ENCODE data around the gene PLEKHG3. TPM values are rescaled to one million over a fixed set of nuclear protein-coding genes. Genes with fewer than 3 reads are reported as not detected.

Gene PLEKHG3
- total RNA-seq, 1 donor from 2014 or later = 35.6 TPM

DNA sequence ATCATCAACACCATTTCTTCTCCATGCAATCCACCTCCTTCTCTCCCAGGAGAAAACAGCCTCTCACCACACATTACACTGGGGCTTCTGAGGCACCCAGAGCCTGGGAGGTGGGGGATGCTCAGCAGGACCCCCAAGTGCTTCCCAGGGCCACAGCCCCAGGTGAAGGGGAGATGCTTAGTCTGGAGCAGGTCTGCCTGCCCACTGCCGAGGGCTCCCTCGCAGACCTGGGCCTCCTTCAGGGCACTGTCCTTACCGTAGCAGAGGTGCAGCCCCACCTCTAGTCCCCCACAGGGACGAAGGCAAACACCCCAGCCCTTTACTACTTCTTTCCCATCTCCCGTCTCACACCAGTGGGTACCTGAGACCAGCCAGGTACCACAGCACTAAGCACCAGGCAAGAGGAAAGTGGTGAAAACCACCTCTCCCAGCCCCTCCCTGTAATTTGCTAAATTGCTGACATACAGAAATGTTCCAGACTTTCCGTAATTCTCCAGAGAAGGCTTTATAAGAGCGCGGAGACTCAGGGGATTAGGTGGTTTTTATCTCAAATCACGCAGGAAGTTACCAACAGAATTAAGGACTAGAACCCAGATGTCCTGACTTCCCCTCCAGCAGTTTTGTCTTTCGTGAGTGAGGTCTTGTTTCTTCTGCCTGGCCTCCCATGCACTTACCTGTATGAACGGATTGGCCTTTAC, 59.0 kb downstream of the PLEKHG3 start:
- no peak for DNase-seq (ENCODE audit: low spot score)

DNA sequence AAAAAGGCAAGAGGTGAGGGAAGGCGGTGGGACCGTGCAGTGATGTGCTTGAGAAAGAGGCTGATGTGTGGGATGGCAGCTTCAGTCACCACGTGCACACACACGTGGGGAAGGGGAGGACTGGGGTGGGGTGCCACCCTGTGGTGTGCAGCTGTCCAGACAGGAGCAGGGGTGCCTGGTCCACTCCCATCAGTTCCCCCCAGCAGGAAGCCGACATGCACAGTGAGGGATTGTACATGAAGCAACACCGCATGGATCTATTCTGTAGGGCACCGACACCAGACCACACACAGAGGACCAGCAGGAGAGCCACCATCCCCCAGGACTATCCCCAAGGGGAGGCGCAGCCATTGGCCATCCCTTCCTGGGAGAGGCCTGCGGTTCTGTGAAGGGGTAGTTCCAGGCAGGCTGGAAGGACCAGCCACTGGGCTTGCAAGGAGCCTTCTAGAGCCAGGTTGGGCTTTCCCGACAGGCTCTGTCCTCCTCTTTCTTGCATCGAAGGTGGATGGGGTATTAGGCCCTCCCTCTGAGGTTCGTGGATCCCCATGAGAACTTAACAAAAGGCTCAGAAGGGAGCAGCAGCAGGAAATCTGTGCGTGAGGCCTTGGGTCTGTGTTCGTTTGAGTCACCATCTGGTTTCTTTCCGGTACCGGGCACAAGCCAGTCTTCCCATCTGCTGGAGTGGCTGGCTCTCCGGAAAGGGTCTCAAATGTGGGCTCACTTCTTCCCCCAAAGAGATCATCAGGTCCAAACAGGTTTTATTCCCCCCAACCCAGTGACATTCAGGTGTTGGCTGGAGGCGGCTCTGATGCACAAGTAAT, 59.8 kb downstream of the PLEKHG3 start:
- no peak for DNase-seq (ENCODE audit: low spot score)

DNA sequence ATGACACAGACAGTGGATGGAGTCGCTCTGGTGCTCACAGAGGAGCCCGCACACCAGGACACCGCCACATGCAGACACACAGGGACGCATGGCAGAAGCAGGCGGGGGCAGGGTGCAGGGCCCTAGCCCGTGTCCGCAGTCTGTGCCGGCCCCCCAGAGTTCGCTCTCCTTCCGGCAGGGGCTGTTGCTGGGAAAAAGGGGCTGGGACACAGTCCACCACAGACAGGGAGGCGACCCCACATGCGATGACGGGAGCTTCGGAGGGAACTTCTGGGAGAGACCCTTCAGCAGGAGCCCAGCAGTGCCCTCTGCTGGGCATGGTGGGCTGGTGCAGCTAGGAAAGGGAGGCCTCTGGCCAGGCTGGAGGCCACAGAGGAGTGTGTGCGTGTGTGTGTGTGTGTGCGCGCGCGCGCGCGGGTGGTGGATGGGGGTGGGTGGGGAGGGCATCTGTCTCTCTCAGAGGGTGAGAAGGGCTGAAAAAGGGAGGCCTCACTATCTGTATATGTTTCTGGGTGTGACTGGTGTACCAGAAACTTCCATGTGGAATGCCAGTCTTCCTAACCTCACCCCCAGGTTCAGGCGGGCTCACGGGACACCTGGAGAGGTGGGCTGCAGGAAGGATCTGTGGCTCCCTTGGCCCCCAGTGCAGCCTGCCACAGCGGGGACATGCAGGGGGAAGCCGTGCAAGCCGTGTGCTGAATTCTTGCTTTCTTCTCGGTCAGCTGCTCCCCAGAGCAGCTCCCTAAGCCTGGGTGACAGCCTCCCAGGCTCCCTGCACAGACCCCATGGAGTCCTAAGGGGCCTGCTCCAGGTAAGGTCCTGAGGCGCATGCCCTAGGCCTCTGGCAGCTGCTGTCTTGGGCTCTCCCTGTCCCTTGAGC, 60.7 kb downstream of the PLEKHG3 start:
- DNase-seq (ENCODE audit: low spot score) = peak; percentile 93

DNA sequence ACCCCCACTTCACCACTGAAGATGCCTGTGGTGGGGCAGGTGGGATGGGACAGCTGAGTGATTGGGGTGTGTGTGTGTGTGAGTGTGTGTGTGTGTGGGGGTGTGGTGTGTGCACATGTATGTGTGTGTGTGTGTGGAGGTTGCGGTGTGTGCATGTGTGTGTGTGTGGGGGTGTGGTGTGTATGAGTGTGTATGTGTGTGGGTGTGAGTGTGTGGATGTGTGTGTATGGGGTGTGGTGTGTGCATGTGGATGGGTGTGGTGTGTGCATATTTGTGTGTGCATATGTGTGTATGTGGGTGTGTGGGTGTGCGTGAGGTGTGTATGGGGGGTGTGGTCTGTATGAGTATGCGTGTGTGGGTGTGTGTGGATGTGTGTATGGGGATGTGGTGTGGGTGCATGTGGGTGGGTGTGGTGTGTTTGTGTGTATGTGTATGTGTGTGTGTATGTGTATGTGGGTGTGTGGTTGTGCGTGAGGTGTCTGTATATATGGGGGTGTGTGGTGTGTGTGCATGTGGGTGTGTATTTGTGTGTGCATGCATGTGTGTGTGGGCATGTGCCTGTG, 61.6 kb downstream of the PLEKHG3 start:
- no peak for DNase-seq (ENCODE audit: low spot score)

DNA sequence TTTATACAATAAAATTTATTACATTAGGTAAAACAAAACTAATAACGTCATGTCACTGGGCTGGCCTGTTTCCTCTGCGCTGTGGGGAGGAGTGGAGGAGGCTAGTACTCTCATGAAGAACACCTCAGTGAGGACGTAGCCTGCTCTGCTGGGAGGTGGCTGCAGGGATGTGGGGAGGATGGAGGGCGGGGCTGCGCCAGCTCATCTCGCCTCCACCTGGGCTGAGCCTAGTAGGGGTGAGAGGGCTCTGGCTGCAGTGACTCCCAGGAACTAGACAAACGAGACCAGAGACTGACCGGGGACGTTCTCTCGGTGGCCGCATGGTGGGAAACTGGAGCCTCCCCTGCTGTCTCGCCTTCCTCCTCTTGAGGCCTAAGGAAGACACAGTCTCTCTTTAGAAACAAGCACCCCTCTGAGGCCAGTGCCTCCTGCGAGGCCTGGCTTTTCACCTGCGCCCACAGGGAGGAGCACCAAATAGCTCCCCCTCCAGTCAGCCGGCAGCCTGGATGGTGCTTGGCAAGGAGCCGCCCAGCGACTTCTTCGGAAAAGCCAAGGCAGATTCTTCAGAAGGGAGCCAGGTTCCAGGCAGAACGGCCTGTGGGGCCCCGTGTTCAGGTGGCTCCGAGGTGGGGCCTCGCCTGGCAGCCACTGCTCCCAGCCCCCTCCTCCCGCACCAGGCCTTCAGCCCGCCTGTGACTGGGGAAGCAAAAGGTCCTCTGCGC, 62.4 kb downstream of the PLEKHG3 start:
- no peak for DNase-seq (ENCODE audit: low spot score)

DNA sequence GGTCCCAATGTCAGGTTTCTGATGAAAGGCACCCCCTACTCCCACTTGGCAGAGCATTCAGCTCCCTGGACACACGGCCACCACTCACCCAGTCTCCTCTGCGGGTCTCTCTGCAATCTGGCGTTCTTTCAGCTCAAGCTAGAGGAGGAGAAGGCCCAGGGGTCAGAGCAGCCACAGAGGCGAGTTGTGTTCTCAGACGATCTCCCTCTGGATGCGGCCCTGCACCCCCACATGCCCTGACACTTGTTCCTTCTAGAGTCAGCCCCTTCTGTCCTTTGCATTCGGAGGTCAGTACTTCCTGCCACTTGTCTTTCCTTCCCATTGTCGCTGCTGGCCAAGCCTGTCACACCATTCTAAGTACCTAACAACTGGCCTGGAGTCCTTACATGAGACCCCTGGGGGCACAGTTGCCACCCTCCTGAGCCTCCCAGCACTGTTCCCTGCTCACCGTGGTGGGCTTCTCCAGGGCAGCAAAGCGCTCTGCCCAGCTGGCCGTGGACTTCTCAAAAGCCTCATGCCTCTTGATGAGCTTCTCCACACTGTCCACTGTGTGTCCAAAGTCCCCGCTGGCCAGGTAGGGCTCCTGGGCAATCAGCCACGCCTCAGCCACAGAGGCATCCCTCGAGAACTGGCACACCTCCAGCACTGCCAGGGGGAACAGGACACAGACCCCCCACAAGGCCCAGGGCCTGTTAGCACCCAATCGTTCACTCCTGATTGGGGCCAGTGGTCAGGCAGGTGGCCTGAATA, 63.2 kb downstream of the PLEKHG3 start:
- no peak for DNase-seq (ENCODE audit: low spot score)

DNA sequence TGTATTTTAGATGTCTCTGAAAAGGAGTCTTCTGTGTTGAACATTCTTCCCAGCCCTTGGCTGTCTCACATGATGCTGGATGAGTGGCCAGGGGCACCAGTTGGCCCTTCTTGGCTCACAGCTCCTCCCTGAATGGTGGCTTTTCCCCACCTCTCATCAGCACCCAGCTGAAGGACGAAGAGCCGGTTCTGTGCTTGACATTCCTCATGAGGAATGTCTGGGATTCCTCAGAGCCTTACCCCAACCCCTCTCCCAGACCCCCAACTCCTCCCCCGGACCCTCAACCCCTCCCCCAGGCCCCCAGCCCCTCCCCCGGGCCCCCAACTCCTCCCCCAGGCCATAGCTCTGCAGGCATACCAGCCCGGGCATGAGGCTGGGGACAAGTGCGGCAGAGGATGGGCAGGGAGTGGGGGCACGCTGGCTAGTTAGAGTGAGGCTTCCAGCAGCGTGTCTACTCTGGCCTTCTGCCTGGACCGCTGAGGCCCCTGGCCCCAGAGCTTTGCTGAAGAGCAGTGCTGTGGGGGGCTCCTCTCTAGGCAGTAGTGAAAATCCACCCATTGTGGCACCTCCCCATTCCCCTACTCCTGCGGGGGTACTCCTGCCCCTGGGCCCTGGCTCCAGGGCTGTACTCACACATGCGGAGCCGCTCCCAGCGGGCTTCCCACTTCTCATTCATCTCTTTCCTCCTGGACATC, 64.3 kb downstream of the PLEKHG3 start:
- DNase-seq (ENCODE audit: low spot score) = no peak

DNA sequence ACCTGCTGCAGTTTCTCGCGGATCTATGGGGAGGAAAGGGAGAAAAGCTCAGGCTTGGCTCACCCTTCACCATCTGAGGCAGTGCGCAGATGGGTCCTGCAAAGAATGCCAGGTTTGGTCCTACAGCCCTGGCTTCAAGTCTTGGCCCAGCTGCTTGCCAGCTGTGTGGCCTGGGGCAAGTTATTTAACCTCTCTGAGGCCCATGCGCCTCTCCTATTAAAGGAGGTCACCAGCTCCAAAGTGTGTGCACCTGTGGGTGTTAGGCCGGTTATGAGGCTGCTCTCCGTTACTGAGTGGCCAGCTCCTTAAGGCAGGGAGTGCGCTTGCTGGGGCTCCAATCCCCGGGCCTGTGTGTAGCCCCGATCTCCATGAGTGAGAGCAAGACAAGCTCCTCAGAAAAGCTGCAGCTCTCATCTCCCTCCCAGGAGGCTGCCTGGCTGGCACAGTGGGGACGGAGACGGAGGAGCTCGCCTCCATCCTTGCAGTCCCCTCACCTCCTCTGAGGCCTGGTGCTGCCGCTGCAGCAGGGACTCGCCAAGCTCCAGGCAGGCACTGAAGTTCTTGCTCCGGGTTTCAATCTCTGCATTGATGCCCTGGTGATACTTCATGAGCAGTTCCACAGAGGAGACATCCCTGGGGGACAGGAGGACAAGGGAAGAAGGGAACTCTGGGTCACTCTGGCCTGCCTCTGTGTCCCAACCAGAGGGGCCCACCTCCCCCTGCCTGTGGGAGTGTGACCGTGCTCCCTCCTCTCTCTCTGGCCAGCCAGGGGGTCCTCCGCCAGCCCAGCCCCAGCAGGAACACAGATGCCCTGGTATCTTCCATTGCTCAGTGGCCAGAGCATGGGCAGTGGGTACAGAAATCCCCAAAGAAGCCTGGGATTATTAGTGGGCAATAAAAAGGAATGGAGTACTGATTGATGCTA, 65.1 kb downstream of the PLEKHG3 start:
- no peak for DNase-seq (ENCODE audit: low spot score)

DNA sequence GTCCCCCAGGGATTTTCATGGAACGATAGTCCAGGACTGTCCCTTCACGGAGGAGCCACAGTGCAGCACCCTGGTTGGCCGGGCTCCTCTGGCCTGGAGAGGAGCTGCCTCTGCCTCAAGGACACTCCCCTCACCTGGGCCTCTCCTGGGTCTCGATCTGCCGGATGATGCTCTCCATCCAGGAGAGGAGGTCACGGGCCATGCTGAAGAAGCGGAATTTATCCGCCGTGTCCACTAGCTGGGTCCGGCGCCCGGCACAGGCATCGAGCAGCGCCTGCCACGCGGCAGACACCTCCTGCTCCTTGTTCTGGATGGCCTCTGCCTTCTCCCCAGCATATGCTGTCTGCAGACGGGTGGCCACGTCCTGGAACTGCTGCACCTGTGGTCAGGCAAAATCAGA, 66.5 kb downstream of the PLEKHG3 start:
- no peak for DNase-seq (ENCODE audit: low spot score)

DNA sequence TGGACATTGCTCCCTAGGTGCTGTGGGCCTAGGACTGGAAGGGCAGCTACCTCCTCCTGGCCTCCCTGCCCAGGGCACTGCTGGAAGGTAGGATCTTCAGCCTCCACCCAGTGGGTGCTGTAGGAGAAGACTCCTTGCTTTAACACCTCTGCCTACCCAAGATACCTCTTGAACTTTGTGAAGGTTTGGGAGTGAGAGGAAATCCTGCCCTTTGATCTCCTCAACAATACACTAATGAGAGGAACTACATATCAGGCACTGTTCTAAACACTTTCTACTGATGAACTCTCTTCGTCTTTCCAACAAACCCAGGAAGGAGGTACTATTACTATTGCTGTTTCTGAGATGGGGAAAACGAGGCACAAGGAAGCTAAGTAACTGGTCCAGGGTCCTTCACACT, 66.9 kb downstream of the PLEKHG3 start:
- no peak for DNase-seq (ENCODE audit: low spot score)

DNA sequence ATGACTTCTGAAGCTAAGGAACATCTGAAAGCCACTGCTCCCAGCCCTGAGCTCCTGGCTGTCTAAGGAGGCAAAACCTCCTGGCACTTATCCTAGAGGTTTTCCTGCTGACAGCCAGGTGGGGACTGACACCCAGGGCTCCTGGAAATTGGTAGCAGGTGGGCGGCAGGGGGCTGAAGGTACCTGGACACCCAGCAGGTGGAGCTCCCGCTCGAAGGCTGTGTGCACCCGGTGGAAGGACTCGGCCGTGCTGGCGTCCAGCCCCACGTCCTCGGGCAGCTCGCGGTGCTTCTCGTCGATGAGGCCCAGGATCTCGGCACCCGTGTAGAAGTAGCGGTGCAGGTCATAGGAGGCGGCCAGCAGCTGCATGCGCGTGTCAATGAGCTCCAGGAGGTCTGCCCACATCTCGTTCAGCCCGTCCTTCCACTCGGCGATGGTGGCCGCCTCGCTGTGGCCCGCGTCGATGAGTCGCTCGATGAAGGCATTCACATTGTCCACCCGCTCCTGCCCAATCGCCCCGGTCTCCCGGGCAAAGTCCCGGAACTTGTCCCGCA, 68.2 kb downstream of the PLEKHG3 start:
- no peak for DNase-seq (ENCODE audit: low spot score)

DNA sequence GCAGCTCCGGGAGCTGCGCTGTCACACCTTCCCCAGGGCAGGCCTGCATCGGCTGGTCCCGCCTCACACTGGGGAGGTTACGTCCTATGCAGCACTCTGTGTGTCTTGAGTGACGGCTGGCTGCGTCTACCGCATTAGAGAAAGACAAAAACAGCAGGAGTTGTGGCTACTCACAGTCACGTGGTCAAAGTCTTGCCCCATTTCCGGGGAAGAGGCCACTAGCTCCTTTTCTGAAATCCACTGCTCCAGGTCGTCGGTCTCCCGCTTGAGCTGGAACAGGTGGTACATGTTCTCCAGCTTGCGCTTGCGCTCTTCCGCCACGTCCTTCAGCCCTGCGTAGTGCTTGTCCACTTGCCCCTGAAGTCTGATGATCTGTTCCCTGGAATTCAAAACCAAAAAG, 68.8 kb downstream of the PLEKHG3 start:
- DNase-seq (ENCODE audit: low spot score) = no peak

DNA sequence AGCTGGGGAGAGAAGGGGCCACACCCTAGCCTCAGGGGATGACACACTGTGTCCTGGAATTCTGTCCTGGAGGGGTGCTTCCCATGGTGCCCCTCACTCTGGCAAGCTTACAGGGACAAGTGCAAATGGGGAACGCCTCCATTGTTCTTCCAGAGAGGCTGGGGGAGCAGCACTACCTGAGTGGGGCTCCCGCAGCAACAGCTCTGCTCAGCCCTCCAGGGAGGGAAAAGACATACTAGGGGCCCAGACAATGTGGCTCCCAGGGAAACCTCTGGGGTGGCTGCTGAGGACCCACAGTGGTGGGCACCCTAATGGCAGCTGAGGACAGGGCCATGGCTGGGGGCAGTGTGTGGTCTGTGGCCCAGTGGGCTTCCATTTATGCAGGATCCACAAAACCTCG, 69.4 kb downstream of the PLEKHG3 start:
- no peak for DNase-seq (ENCODE audit: low spot score)

DNA sequence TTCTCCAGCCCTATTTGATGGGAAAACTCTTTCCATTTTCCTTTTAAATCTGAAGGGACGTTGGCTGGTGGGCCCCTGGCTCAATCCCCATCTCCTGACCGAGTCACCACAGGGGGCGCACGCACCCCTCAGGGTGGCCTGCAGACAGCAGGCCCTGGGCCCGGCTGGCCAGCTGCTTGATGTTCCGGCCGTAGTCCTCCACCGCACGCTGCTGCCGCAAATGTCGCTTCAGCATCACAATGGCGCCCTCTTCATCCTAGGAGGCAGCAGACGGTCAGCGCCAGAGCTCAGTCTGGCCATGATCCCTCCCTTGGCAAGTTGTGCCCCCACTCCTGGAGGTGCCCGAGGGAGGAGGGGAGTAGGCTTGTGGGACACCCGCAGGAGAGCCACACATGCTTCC, 70.0 kb downstream of the PLEKHG3 start:
- DNase-seq (ENCODE audit: low spot score) = no peak

DNA sequence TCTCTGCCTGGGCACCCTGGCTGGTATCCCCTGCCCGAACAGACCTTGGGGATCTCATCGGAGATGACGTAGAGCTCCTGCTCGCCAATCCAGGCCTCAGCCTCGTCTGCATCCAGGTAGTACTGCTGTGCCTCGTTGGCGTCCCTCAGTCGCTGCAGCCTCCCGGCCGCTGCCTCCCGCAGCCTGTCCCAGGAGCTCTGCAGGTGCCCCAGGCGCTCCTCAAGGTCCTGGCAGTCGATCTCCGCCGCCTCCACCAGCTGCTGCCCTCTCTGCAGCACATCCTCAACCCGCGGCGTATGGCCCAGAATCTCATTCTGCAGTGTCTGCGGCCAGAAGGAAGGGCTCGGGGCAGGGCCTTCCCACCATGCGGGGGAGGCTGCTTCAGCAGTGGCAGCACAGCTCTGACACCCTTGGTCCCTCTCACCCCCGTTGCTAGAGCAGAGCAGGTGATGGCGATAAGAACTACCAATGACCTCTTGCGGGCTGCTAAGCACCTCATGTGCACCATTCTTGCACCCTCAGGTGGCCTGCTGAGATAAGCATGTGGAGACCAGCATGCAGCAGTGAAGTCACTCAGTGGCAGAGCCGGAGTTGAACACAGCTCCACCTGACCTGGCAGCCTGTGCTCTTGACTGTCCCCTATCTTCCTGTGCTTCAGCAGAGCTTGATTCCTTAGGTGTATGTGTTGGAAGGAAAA, 71.0 kb downstream of the PLEKHG3 start:
- DNase-seq (ENCODE audit: low spot score) = no peak

DNA sequence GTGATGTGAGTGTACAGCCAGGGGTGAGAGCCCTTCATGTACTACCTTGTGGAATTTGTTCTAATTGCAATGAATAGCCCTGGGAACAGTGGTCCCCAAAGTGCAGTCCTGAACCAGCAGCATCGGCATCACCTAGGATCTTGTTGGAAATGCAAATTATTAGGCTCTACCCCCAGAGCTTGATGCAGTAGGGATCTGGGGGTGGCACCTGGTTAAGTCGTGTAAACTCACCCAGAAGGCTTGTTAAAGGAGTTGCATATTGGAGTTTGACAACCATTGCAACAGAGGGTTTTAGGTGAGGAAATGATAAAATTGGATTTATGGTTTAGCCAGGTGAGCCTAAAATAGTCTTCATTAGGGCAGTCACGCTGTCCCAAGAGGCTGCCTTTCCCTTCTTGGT, 73.2 kb downstream of the PLEKHG3 start:
- DNase-seq (ENCODE audit: low spot score) = no peak

DNA sequence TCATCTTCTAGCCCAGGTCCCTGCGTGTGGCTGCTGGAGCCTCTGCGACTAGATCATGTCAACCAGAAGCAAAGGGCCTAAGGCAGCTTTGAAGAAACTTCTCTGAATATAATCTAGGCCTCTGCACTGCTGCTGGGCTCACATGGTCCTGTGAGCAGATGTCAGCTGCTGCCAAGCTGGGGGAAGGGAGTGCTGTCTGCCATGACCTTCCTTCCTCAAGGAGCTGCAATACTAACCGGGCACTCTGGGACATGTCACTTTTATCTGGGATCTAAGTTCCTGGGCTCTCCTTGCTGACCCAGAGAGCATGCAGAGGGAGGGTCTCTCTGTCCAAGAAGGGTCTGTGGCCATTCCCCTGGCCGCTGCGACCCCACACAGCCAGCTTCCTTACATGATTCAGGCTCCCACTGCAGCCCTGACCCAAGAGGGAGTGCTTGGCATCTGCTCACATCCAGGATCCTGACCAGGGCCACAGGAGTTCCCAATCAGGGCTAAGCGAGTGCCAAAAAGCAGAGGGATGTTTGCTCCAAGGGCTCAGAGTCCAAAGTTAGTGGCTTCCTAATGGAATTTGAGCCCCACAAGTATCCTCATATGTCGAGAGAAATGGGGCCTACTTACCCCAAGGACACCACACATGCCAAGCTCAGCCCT, 74.0 kb downstream of the PLEKHG3 start:
- no peak for DNase-seq (ENCODE audit: low spot score)

Measured in mesenteric fat pad (tissue), 1 donor.